Activated CD8-positive, alpha-beta T cell treated with anti-CD3 and anti-CD28 coated beads for 36 hours (primary cell): ENCODE measurements around the gene COX19. TPM values are rescaled to one million over a fixed set of nuclear protein-coding genes. Genes with fewer than 3 reads are reported as not detected.

ENCODE experiments used
- ATAC-seq: fragments of 200-7000 bp; cut with Tn5 transposase; one replicate; pipeline ENCODE4 v1.10.0; 2021; ENCODE audit warnings: mild to moderate bottlenecking, moderate library complexity
- CTCF ChIA-PET: fragments of 350-600 bp; sonication (Branson Sonifier 250); formaldehyde crosslinking; loops from one replicate; lab custom pipeline; 2021; ENCODE audit warnings: antibody characterized with exemption; lab: Charles Lee
- POLR2A ChIA-PET: fragments of 350-600 bp; sonication (Branson Sonifier 250); formaldehyde crosslinking; loops from one replicate; lab custom pipeline; 2021; ENCODE audit warnings: antibody characterized with exemption; lab: Charles Lee
- DNase-seq: peaks from one replicate; pipeline ENCODE4 v3.0.0-alpha.2; 2020
- H3K27ac Mint-ChIP-seq: one replicate; pipeline ENCODE4 v1.8.0; 2021; ENCODE audit warnings: mild to moderate bottlenecking, mixed read lengths
- H3K27me3 Mint-ChIP-seq: one replicate; pipeline ENCODE4 v1.8.0; 2021; ENCODE audit warnings: mixed read lengths
- H3K36me3 Mint-ChIP-seq: one replicate; pipeline ENCODE4 v1.8.0; 2021; ENCODE audit warnings: low read depth, mixed read lengths
- H3K4me1 Mint-ChIP-seq: one replicate; pipeline ENCODE4 v1.8.0; 2021; ENCODE audit warnings: low read depth, mixed read lengths
- H3K4me3 Mint-ChIP-seq: one replicate; pipeline ENCODE4 v1.8.0; 2021; ENCODE audit warnings: mild to moderate bottlenecking, moderate library complexity, mixed read lengths
- H3K9me3 Mint-ChIP-seq: one replicate; pipeline ENCODE4 v1.8.0; 2021; ENCODE audit warnings: mixed read lengths
- intact Hi-C: fragments of 100-400 bp; cut with micrococcal nuclease; formaldehyde crosslinking; loops from one replicate; pipeline ENCODE4 v1.10.0; 2022
- total RNA-seq, 2 experiments: library from RNA; stranded (reverse); gene quantifications; one replicate each; pipeline ENCODE4 v1.2.3, GENCODE V29; 2021
- TF ChIP-seq, protein P1 (sequence below): fragments of 200-600 bp; IDR thresholded peaks from one replicate; pipeline ENCODE4 v1.8.0; 2022; ENCODE audit warnings: antibody characterized with exemption, mild to moderate bottlenecking

Gene COX19
- total RNA-seq, 2 experiments from 2014 or later, result 15.5 to 18.0 TPM

GRCh38 chr7:958221-959200 lies 16.8 kb downstream of the COX19 start:
- ChIA-PET CTCF (interaction anchor here (1.3 to 1.8 kb wide), 2 partner anchors 35 to 51 kb away, joined by 3 to 7 read pairs; no protein-coding TSS in a partner anchor), POLR2A (interaction anchor here (0.7 to 1.8 kb wide), 3 partner anchors 9 to 51 kb away, joined by 3 to 5 read pairs (median 3); no protein-coding TSS in a partner anchor)
- TF ChIP-seq, protein P1, sequence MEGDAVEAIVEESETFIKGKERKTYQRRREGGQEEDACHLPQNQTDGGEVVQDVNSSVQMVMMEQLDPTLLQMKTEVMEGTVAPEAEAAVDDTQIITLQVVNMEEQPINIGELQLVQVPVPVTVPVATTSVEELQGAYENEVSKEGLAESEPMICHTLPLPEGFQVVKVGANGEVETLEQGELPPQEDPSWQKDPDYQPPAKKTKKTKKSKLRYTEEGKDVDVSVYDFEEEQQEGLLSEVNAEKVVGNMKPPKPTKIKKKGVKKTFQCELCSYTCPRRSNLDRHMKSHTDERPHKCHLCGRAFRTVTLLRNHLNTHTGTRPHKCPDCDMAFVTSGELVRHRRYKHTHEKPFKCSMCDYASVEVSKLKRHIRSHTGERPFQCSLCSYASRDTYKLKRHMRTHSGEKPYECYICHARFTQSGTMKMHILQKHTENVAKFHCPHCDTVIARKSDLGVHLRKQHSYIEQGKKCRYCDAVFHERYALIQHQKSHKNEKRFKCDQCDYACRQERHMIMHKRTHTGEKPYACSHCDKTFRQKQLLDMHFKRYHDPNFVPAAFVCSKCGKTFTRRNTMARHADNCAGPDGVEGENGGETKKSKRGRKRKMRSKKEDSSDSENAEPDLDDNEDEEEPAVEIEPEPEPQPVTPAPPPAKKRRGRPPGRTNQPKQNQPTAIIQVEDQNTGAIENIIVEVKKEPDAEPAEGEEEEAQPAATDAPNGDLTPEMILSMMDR, result no peak
- intact Hi-C loops, result loop anchor here (5.0 kb wide), 1 partner anchor 51 kb away; no protein-coding TSS in a partner anchor
- Mint-ChIP-seq H3K9me3 (no peaks in the 10 kb centered on the region), H3K4me3 (no peak overlapping the region), H3K27ac (no peak overlapping the region), H3K27me3 (peaks cover 2% of the 10 kb centered on the region), H3K4me1 (peaks cover 5% of the 10 kb centered on the region), H3K36me3 (no peaks in the 10 kb centered on the region)
- ATAC-seq (no peak), DNase-seq (no peak)

- TF ChIP-seq, protein P1, result no peak
- H3K4me3 Mint-ChIP-seq, result no peak overlapping the region
- ChIA-PET POLR2A (interaction anchor here (0.7 to 1.8 kb wide), 4 partner anchors 10 to 50 kb away, joined by 3 to 5 read pairs (median 3); no protein-coding TSS in a partner anchor), CTCF (interaction anchor here (1.0 to 1.8 kb wide), 3 partner anchors 36 to 50 kb away, joined by 3 to 7 read pairs (median 3); no protein-coding TSS in a partner anchor)
- intact Hi-C loops, result loop anchor here (5.0 kb wide), 1 partner anchor 50 kb away; no protein-coding TSS in a partner anchor
- peaks cover 2% of the 10 kb centered on the region for H3K27me3 Mint-ChIP-seq
- ATAC-seq (no peak), DNase-seq (no peak)
- H3K9me3 Mint-ChIP-seq, result no peaks in the 10 kb centered on the region
- peaks cover 4% of the 10 kb centered on the region for H3K4me1 Mint-ChIP-seq
- no peaks in the 10 kb centered on the region for H3K36me3 Mint-ChIP-seq
- H3K27ac Mint-ChIP-seq, result no peak overlapping the region
Observed at GRCh38 chr7:957418-958220, 17.7 kb downstream of the COX19 start.

DNA sequence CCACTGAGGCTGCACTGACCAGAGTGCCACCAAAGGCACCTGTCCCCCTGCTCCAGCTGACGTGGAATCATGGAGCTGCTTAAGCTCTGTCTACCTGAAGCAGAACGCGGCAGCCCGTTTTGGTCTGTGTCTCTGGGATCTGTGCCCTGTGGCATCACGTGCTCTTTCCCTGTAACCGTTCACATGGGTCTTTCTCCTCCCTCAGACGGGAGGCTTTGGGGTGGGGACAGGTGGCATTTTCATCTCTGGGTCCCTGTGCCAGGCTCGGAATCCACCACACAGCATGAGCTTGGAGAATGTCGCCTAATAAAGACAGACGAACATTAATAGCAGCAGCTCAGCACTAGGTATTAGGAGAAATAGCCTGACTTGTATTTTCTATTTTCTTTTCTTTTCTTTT lies 19.3 kb downstream of the COX19 start:
- ChIA-PET POLR2A (interaction anchor here (1.0 to 1.3 kb wide), 2 partner anchors 9 to 11 kb away, joined by 3 to 5 read pairs; no protein-coding TSS in a partner anchor), CTCF (interaction anchor here (1.2 to 2.1 kb wide), 2 partner anchors 17 to 48 kb away, joined by 3 to 11 read pairs; no protein-coding TSS in a partner anchor)
- intact Hi-C loops, result loop anchor here (5.0 kb wide), 1 partner anchor 49 kb away; no protein-coding TSS in a partner anchor
- peaks cover 4% of the 10 kb centered on the region for H3K36me3 Mint-ChIP-seq
- no peak for DNase-seq
- TF ChIP-seq, protein P1, result no peak
- H3K4me3 Mint-ChIP-seq, result peak overlapping the region; percentile 43
- peaks cover 2% of the 10 kb centered on the region for H3K27me3 Mint-ChIP-seq
- H3K27ac Mint-ChIP-seq, result no peak overlapping the region
- peaks cover 7% of the 10 kb centered on the region for H3K4me1 Mint-ChIP-seq
- ATAC-seq, result no peak
- no peaks in the 10 kb centered on the region for H3K9me3 Mint-ChIP-seq

DNA sequence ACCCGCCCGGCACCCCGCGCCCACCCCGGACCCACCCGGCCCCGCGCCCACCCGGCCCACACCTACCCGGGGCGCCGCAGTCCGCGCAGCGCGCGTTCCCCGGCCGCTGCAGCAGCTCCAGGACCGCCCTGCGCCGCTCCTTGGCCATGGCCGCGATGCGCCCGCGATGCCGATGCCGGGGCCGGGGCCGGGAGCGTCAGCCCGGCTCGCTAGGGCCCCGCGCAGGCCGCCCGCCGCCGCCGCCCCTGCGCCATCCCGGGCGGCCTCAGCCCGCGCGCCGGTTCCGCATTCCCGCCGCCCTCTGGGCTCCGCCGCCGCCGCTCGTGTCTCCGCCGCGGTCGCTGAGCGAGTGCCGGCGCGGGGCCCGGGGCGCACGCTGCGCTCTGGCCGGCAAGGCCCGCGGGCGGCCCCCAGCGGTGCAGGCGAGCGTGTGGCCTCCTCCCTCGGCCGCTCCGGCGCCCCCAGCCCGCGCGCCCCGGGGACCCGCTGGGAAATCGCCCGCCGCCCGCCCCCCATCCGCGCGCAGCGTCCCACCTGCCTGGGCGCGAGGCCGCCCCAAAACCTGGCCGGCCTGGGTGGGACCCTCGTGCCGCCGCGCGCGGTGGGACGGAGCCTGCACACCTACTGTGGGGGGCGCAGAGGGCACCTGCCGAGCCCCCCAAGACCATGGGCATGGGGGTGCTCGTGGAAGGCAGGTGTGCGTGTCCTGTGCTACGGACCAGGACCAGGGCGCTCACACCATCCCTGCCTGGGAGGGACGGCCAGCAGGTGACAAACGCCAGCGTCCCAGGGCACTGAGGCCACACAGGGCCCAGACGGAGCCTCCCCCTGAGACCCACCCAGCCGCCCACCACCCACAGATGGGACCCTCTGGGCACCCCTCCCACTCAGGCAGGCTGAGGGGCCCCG lies 20.8 kb downstream of the COX19 start, which contains the start of gene ADAP1:
ADAP1 (minus strand) TSS at position 351 of the 909 bp plus-strand sequence; CDS start at position 148, 203 bp downstream.
- H3K4me3 Mint-ChIP-seq, result peak within 1 kb of the TSS; percentile 70
- peaks cover 12% of the 10 kb centered on the region for H3K36me3 Mint-ChIP-seq
- peak; percentile 65 for DNase-seq
- intact Hi-C loops, result loop anchor here (5.0 kb wide), 1 partner anchor 47 kb away; no protein-coding TSS in a partner anchor
- H3K27me3 Mint-ChIP-seq, result peaks cover 2% of the 10 kb centered on the region
- no peaks in the 10 kb centered on the region for H3K9me3 Mint-ChIP-seq
- TF ChIP-seq, protein P1, result peak; percentile 33
- ChIA-PET POLR2A (interaction anchor here (0.8 to 1.4 kb wide), 4 partner anchors 8 to 198 kb away, joined by 3 to 4 read pairs (median 3); no protein-coding TSS in a partner anchor), CTCF (interaction anchor here (0.6 to 2.1 kb wide), 3 partner anchors 18 to 47 kb away, joined by 3 to 11 read pairs (median 4); no protein-coding TSS in a partner anchor)
- ATAC-seq, result peak; percentile 85
- H3K27ac Mint-ChIP-seq, result peak within 1 kb of the TSS; percentile 66
- H3K4me1 Mint-ChIP-seq, result peaks cover 15% of the 10 kb centered on the region
